Trophoblast cell (in vitro differentiated cells and primary cell): ENCODE measurements around the gene TSHZ2.
"Not testable (repeated sequence)": the region's sequence is repeated elsewhere in the genome, so short reads cannot be mapped to it uniquely, and the experiment has no call there.

Source experiments
- DNase-seq, 2 donors: peaks; one replicate each; pipeline ENCODE4 v3.0.0-alpha.2; 2016
- H2AFZ ChIP-seq: 2 replicates; pipeline ENCODE4 v1.6.1; 2013; ENCODE audit warnings: low read length, moderate library complexity, mild to moderate bottlenecking; ENCODE audit not compliant: insufficient read depth, poor library complexity
- H2AK5ac ChIP-seq: 2 replicates; pipeline ENCODE4 v1.6.1; 2013; ENCODE audit warnings: mild to moderate bottlenecking, low read length
- H2BK120ac ChIP-seq: 2 replicates; pipeline ENCODE4 v1.6.1; 2013; ENCODE audit warnings: low read length, mild to moderate bottlenecking, moderate library complexity; ENCODE audit not compliant: insufficient read depth, poor library complexity
- H2BK12ac ChIP-seq: 2 replicates; pipeline ENCODE4 v1.6.1; 2013; ENCODE audit warnings: mild to moderate bottlenecking, low read length, moderate library complexity
- H2BK5ac ChIP-seq: 2 replicates; pipeline ENCODE4 v1.6.1; 2013; ENCODE audit warnings: low read length, low read depth, moderate library complexity, mild to moderate bottlenecking; ENCODE audit not compliant: poor library complexity
- H3K14ac ChIP-seq: 2 replicates; pipeline ENCODE4 v1.6.1; 2013; ENCODE audit warnings: mild to moderate bottlenecking, low read length
- H3K18ac ChIP-seq: 2 replicates; pipeline ENCODE4 v1.6.1; 2013; ENCODE audit warnings: mild to moderate bottlenecking, low read length
- H3K23ac ChIP-seq: 2 replicates; pipeline ENCODE4 v1.6.1; 2013; ENCODE audit warnings: low read length
- H3K27ac ChIP-seq: 2 replicates; pipeline ENCODE4 v1.5.1; 2013; ENCODE audit warnings: low read depth, mild to moderate bottlenecking, inconsistent platforms, low read length, moderate library complexity
- H3K27me3 ChIP-seq: 2 replicates; pipeline ENCODE4 v1.6.1; 2013; ENCODE audit warnings: inconsistent platforms, mild to moderate bottlenecking, low read length, moderate library complexity; ENCODE audit not compliant: insufficient read depth
- H3K36me3 ChIP-seq, 2 experiments: 1 replicate in 1 of 2; 2 replicates in 1 of 2; pipeline ENCODE4 v1.6.1; 2013; ENCODE audit warnings: low read length in 2 of 2, mild to moderate bottlenecking in 2 of 2, moderate library complexity in 1 of 2; ENCODE audit not compliant: insufficient read depth in 2 of 2, control insufficient read depth in 1 of 2
- H3K4ac ChIP-seq: 2 replicates; pipeline ENCODE4 v1.6.1; 2013; ENCODE audit warnings: low read depth, mild to moderate bottlenecking, low read length, moderate library complexity
- H3K4me1 ChIP-seq, 2 experiments: 1 replicate in 1 of 2; 2 replicates in 1 of 2; pipeline ENCODE4 v1.6.1; 2013; ENCODE audit warnings: low read length in 2 of 2, mild to moderate bottlenecking in 2 of 2, moderate library complexity in 1 of 2; ENCODE audit not compliant: insufficient read depth in 2 of 2, control insufficient read depth in 1 of 2
- H3K4me2 ChIP-seq: 2 replicates; pipeline ENCODE4 v1.6.1; 2013; ENCODE audit warnings: inconsistent platforms, mild to moderate bottlenecking, low read length, moderate library complexity
- H3K4me3 ChIP-seq: 2 replicates; pipeline ENCODE4 v1.5.1; 2013; ENCODE audit warnings: mild to moderate bottlenecking, low read depth, low read length, inconsistent platforms
- H3K79me1 ChIP-seq: one replicate; pipeline ENCODE4 v1.6.1; 2013; ENCODE audit warnings: low read length
- H3K79me2 ChIP-seq: 2 replicates; pipeline ENCODE4 v1.6.1; 2013; ENCODE audit warnings: low read length, mild to moderate bottlenecking; ENCODE audit not compliant: control insufficient read depth, insufficient read depth, poor library complexity
- H3K9ac ChIP-seq: 2 replicates; pipeline ENCODE4 v1.6.1; 2013; ENCODE audit warnings: mild to moderate bottlenecking, low read length
- H3K9me3 ChIP-seq: 2 replicates; pipeline ENCODE4 v1.6.1; 2013; ENCODE audit warnings: low read depth, mild to moderate bottlenecking, control low read depth, inconsistent platforms, low read length; ENCODE audit not compliant: insufficient read depth
- H4K12ac ChIP-seq: 2 replicates; pipeline ENCODE4 v1.6.1; 2013; ENCODE audit warnings: low read depth, mild to moderate bottlenecking, low read length, moderate library complexity
- H4K8ac ChIP-seq: 2 replicates; pipeline ENCODE4 v1.6.1; 2013; ENCODE audit warnings: low read depth, mild to moderate bottlenecking, low read length, moderate library complexity
- H4K91ac ChIP-seq: one replicate; pipeline ENCODE4 v1.6.1; 2013; ENCODE audit warnings: low read depth, mild to moderate bottlenecking, low read length, moderate library complexity
- WGBS: extraction: QIAGEN DNeasy Blood & Tissue Kit; methylation state at CpG from one replicate; pipeline ENCODE4 v1.1.7; 2013; ENCODE audit warnings: missing lambda C conversion rate; ENCODE audit not compliant: insufficient read length, insufficient coverage; ENCODE audit errors: extremely low coverage; 5-methylcytosine and 5-hydroxymethylcytosine counted together

Gene TSHZ2

GRCh38 chr20:53322651-53323050, 350.5 kb downstream of the TSHZ2 start:
- Histone ChIP-seq H3K27me3 (no peaks in the 10 kb centered on the region), H2BK5ac (no peak overlapping the region), H2AFZ (no peak overlapping the region), H3K4me2 (no peak overlapping the region), H3K79me2 (peaks cover 2% of the 10 kb centered on the region), H3K79me1 (no peaks in the 10 kb centered on the region), H3K14ac (no peak overlapping the region), H4K12ac (no peak overlapping the region), H2BK12ac (no peak overlapping the region), H3K9ac (no peak overlapping the region), H3K4ac (no peak overlapping the region), H4K91ac (no peak overlapping the region), H3K36me3 (no peaks in the 10 kb centered on the region), H3K9me3 (no peaks in the 10 kb centered on the region), H3K23ac (no peak overlapping the region), H2AK5ac (no peak overlapping the region), H4K8ac (no peak overlapping the region), H3K4me3 (no peak overlapping the region), H3K27ac (no peak overlapping the region), H3K18ac (no peak overlapping the region), H2BK120ac (no peak overlapping the region), H3K4me1 (no peaks in the 10 kb centered on the region)
- no CpG with 5 or more reads among the region's 3 CpGs for WGBS
- peak; percentile 21 to 76 for DNase-seq

- not testable (repeated sequence) for H3K79me2 ChIP-seq, H2AFZ ChIP-seq, H3K4ac ChIP-seq, H3K27me3 ChIP-seq, H3K4me1 ChIP-seq, H2BK12ac ChIP-seq, H3K23ac ChIP-seq, H4K91ac ChIP-seq, H3K4me3 ChIP-seq, H3K36me3 ChIP-seq, H4K12ac ChIP-seq, H2BK120ac ChIP-seq, H3K9me3 ChIP-seq, H3K14ac ChIP-seq, H3K79me1 ChIP-seq, H2AK5ac ChIP-seq, H3K27ac ChIP-seq, H4K8ac ChIP-seq, H3K9ac ChIP-seq, H3K18ac ChIP-seq, H3K4me2 ChIP-seq, H2BK5ac ChIP-seq
- peak; percentile 45 to 77 for DNase-seq
- no CpG with 5 or more reads among the region's 6 CpGs for WGBS
These were observed 351.3 kb downstream of the TSHZ2 start for GRCh38 chr20:53323460-53323859.

GRCh38 chr20:53324816-53325215, 352.7 kb downstream of the TSHZ2 start:
- Histone ChIP-seq H3K9me3 (no peaks in the 10 kb centered on the region), H3K4me3 (no peak overlapping the region), H3K18ac (no peak overlapping the region), H3K4me1 (peaks cover 0 to 2% of the 10 kb centered on the region in 2 experiments), H4K91ac (no peak overlapping the region), H3K23ac (no peak overlapping the region), H3K79me1 (no peaks in the 10 kb centered on the region), H2AK5ac (no peak overlapping the region), H2BK120ac (no peak overlapping the region), H3K27ac (no peak overlapping the region), H4K8ac (no peak overlapping the region), H3K36me3 (no peaks in the 10 kb centered on the region), H2AFZ (no peak overlapping the region), H4K12ac (no peak overlapping the region), H3K27me3 (no peaks in the 10 kb centered on the region), H3K79me2 (peaks cover 2% of the 10 kb centered on the region), H2BK12ac (no peak overlapping the region), H3K14ac (no peak overlapping the region), H3K4me2 (no peak overlapping the region), H2BK5ac (no peak overlapping the region), H3K9ac (no peak overlapping the region), H3K4ac (no peak overlapping the region)
- no CpG with 5 or more reads among the region's 4 CpGs for WGBS
- DNase-seq: no peak

- WGBS: no CpG with 5 or more reads among the region's 4 CpGs
- Histone ChIP-seq H3K27me3 (no peaks in the 10 kb centered on the region), H3K9ac (no peak overlapping the region)
These were observed 356.8 kb downstream of the TSHZ2 start for GRCh38 chr20:53328961-53329360.

More at GRCh38 chr20:53328961-53329360, 356.8 kb downstream of the TSHZ2 start:
- H2AK5ac ChIP-seq: no peak overlapping the region
- H3K4me2 ChIP-seq: no peak overlapping the region
- H2AFZ ChIP-seq: no peak overlapping the region
- no peak overlapping the region for H4K91ac ChIP-seq
- no peak overlapping the region for H4K8ac ChIP-seq
- H2BK12ac ChIP-seq: no peak overlapping the region
- H3K79me2 ChIP-seq: peaks cover 2% of the 10 kb centered on the region
- no peak overlapping the region for H3K18ac ChIP-seq
- no peak overlapping the region for H3K23ac ChIP-seq
- H2BK5ac ChIP-seq: no peak overlapping the region
- H3K14ac ChIP-seq: no peak overlapping the region
- DNase-seq: peak in 1 of 2 donors; percentile 68
- H3K4ac ChIP-seq: no peak overlapping the region
- H3K9me3 ChIP-seq: no peaks in the 10 kb centered on the region
- no peak overlapping the region for H3K4me3 ChIP-seq
- H3K79me1 ChIP-seq: peaks cover 9% of the 10 kb centered on the region
- H3K27ac ChIP-seq: peak overlapping the region; percentile 9
- H3K36me3 ChIP-seq: no peaks in the 10 kb centered on the region
- no peak overlapping the region for H2BK120ac ChIP-seq
- H4K12ac ChIP-seq: no peak overlapping the region
- peaks cover 10 to 12% of the 10 kb centered on the region in 2 experiments for H3K4me1 ChIP-seq
